Hematopoietic multipotent progenitor cell treated with erythropoietin and hydrocortisone succinate and interleukin-3 and kit ligand, for 6 days (in vitro differentiated cells): ENCODE data around the gene IFNL1.
A peak's percentile ranks its signal among the peaks of the same experiment; 100 is the strongest.
"Not testable (repeated sequence)": the region's sequence is repeated elsewhere in the genome, so short reads cannot be mapped to it uniquely, and the experiment has no call there.

Experiments used
- DNase-seq: peaks from one replicate; pipeline ENCODE4 v3.0.0-alpha.2; 2015

The IFNL1 gene

DNA sequence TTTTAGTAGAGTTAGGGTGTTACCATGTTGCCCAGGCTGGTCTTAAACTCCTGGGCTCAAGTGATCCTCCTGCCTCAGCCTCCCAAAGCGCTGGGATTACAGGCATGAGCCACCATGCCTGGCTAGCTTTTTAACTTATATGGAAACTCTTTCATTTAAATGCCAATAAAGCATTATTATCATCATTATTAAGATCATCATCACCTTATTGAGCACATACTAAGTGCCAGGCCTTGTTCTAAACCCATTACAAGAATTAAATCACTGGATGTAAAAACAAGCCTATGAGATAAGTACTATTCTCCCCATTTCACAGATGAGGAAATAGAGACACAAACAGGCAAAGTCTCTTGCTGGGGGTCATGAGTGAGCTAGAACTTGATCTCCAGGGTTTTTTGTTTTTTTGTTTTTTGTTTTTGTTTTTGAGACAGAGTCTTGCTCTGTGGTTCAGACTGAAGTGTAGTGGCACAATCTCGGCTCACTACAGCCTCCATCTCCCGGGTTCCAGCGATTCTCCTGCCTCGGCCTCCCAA is 38.3 kb downstream of the IFNL1 start:
- DNase-seq: no peak

- peak; percentile 88 for DNase-seq
Observed at GRCh38 chr19:39335168-39335548, 39.0 kb downstream of the IFNL1 start.

DNA sequence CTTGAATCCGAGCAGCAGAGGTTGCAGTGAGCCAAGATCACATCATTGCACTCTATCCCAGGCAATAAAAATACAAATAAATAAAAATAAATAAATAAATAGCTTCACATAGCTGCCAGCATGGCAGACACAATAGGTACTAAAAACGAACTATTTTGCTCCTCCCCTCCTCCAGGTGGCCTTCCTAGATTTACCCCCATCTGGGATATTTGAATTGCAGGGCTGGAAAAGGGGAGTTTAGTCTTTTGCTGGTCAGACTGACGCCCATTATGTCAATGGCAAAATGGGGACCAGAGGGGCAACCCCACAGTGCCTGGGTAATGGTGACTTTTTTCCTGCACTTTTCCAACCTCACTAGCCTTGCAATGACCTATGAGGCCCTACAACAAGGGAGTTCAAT is 40.3 kb downstream of the IFNL1 start:
- no peak for DNase-seq

DNA sequence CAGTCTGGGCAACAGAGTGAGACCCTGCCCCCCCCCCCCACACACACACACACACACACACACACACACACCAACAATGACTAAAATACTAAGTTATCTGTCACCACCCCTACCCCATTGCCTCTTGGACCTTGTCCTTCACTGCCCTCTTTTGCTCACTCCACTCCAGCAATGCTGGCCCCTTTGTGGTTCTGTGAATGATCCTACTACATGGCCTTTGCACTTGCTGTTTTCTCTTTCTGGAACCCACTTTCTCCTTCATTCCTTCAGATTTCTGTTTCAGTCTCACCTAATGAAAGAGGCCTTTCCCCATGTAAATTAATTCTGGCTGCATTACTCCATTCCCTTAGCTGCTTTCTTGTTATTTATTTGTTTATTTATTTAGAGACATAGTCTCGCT is 43.5 kb downstream of the IFNL1 start:
- no peak for DNase-seq

DNA sequence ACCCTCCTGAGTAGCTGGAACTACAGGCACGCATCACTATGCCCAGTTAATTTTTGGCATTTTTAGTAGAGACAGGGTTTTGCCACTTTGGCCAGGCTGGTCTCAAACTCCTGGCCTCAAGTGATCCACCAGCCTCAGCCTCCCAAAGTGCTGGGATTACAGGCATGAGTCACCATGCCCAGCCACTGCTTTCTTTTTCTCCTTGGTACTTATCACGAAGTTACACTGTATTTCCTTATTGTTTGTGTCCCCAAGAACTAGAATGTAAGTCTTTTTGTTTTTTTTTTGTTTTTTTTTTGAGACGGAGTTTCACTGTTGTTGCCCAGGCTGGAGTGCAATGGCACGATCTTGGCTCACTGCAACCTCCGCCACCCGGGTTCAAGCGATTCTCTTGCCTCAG is 43.9 kb downstream of the IFNL1 start:
- not testable (repeated sequence) for DNase-seq

DNA sequence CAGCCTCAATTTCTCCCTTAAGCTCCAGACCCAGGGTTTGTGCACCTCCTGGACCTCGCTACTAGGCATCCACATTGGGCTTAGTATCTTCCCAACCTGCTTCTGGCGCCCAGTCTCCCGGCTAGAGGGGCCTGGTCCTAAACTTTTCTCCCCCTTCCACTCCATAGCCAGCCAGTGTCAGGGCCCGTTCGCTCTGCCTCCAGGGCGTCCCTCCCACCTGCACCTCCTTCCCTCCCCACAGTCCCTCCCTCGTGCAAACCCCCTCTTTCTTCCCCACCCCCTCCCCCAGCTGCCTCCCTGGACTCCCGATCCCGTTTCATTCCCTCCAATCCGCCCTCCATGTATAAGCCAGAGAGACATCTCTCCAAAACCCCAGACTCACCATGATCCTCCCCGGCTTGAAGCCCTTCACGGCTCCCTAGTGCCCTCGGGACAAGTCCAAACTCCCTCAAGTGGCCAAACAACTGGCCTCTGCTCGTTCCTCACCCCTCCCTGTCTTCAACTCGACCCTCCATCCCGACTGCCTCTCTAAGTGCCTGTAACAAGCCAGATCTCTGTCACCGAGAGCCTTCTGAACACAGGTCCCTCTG is 45.0 kb downstream of the IFNL1 start:
- DNase-seq: peak; percentile 50

- DNase-seq: peak; percentile 99
Observed at GRCh38 chr19:39341719-39342604, 45.8 kb downstream of the IFNL1 start, which contains the start of gene SAMD4B. Gene SAMD4B, plus strand, starts transcription at chr19:39342421. Its CDS starts 14,473 bp downstream, at chr19:39356894.

GRCh38 chr19:39342647-39343305 is 46.6 kb downstream of the IFNL1 start:
- DNase-seq: no peak

DNA sequence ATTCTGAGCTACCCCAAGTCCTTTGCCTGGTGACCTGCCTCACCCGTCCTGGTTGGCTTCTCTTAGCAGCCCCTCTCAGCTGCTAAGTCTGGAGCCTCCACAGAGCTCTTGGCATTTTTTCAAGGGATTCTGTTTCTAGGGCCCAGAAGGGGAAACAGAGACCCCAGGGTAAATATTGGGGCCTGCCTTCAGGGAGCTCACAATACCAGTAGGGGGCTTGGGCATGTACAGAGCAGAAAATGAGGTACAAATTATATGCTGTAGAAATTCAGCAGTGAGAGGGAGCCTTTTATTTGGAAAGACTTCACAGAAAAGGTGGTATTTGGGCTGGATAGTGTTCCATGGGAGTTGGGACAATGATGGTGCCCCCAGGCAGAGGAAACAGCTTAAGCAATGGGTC is 49.7 kb downstream of the IFNL1 start:
- no peak for DNase-seq

DNA sequence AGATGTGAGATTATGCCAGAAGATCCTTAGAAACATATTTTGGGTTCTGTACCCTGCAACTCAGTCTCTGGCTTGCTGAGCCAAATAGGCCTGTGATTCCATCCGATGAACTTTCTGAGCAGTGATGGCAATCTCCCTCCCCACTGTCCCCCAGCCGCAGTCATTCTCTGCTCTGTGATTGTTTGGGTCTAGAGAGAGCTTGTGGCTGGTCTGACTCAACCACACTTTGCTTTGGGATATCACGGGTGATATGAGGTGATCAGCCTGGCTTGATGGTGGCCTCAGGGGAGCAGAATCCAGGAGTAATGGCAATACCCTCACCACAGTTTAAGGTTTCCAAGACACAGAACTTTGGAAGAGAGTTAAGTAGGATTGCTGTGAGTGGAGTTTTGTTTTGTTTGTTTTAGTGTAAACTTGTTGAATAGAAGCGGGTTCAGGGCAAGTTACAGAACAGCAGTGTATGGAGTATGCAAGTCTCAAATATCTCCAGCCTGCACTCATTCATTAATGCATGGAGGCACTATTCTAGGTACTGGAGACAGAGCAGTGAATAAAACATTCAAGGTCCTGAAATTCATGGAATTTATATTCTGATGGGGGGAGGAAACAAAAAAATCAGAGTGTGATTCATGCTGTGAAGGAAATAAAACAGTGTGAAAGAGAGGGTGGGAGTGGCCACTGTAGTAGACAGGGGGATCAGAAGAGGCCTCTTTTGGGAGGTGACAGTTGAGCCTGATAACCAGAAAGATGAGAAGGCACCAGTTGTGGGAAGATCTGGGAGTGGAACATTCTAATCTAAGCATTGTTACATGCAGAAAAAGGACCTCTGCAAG is 51.3 kb downstream of the IFNL1 start:
- peak; percentile 89 for DNase-seq
